IMR-90 (cell line): ENCODE measurements around the gene ACTMAP. TPM values are rescaled to one million over a fixed set of nuclear protein-coding genes. Genes with fewer than 3 reads are reported as not detected.

ENCODE experiments used
- ATAC-seq: fragments of 200-7000 bp; cut with Tn5 transposase; 2 replicates; pipeline ENCODE4 v1.9.1; 2020; ENCODE audit warnings: low read depth, mild to moderate bottlenecking, moderate library complexity
- BruUV-seq: library from RNA; stranded (reverse); fragments of 400-500 nt; replicated peaks from 2 replicates; lab custom pipeline; 2021; lab: Mats Ljungman, UMichigan
- CTCF ChIA-PET: fragments of 300-600 bp; formaldehyde crosslinking; extraction: SDS; loops from one replicate; lab custom pipeline; 2021; ENCODE audit warnings: antibody characterized with exemption; lab: Yijun Ruan, JAX
- POLR2A ChIA-PET: fragments of 300-600 bp; sonication (Branson Sonifier 250); formaldehyde crosslinking; loops from one replicate; lab custom pipeline; 2022; ENCODE audit warnings: antibody characterized with exemption; ENCODE audit not compliant: unreplicated experiment; lab: Charles Lee
- DNase-seq: peaks from one replicate; pipeline ENCODE4 v3.0.0; 2013
- H2AFZ ChIP-seq: replicated peaks from 2 replicates; pipeline ENCODE3; 2013; ENCODE audit warnings: low read length, mild to moderate bottlenecking; ENCODE audit not compliant: poor library complexity
- H2AK5ac ChIP-seq: 2 replicates; pipeline ENCODE4 v1.6.1; 2013; ENCODE audit warnings: low read depth, low read length, inconsistent platforms
- H2AK9ac ChIP-seq: replicated peaks from 2 replicates; pipeline ENCODE3; 2013; ENCODE audit warnings: mild to moderate bottlenecking, low read depth, low read length, moderate library complexity; ENCODE audit not compliant: poor library complexity
- H2BK120ac ChIP-seq: 2 replicates; pipeline ENCODE4 v1.6.1; 2013; ENCODE audit warnings: low read depth, low read length, inconsistent platforms
- H2BK15ac ChIP-seq: 3 replicates; pipeline ENCODE4 v1.6.1; 2013; ENCODE audit warnings: low read depth, low read length, inconsistent platforms
- H2BK20ac ChIP-seq: 2 replicates; pipeline ENCODE4 v1.6.1; 2013; ENCODE audit warnings: low read depth, mild to moderate bottlenecking, inconsistent platforms, low read length, moderate library complexity
- H2BK5ac ChIP-seq: 2 replicates; pipeline ENCODE4 v1.6.1; 2013; ENCODE audit warnings: mild to moderate bottlenecking, low read depth, low read length, inconsistent platforms; ENCODE audit not compliant: poor library complexity, severe bottlenecking
- H3K14ac ChIP-seq: replicated peaks from 2 replicates; pipeline ENCODE4 v1.6.1; 2013; ENCODE audit warnings: low read depth, low read length, inconsistent platforms
- H3K18ac ChIP-seq: 2 replicates; pipeline ENCODE4 v1.6.1; 2013; ENCODE audit warnings: low read depth, low read length, control low read depth
- H3K23ac ChIP-seq: 2 replicates; pipeline ENCODE4 v1.6.1; 2013; ENCODE audit warnings: low read depth, low read length, inconsistent platforms
- H3K27ac ChIP-seq: 2 replicates; pipeline ENCODE4 v1.5.1; 2013; ENCODE audit warnings: mild to moderate bottlenecking, control low read depth, low read length; ENCODE audit not compliant: insufficient read depth
- H3K27me3 ChIP-seq: 2 replicates; pipeline ENCODE4 v1.6.1; 2013; ENCODE audit warnings: low read length; ENCODE audit not compliant: control insufficient read depth, insufficient read depth
- H3K36me3 ChIP-seq: 2 replicates; pipeline ENCODE4 v1.6.1; 2013; ENCODE audit warnings: low read length, mixed read lengths; ENCODE audit not compliant: control insufficient read depth, insufficient read depth
- H3K4ac ChIP-seq: 2 replicates; pipeline ENCODE4 v1.6.1; 2013; ENCODE audit warnings: low read depth, low read length, inconsistent platforms
- H3K4me1 ChIP-seq: 2 replicates; pipeline ENCODE4 v1.6.1; 2013; ENCODE audit warnings: low read length, mixed read lengths; ENCODE audit not compliant: control insufficient read depth, insufficient read depth
- H3K4me2 ChIP-seq: 2 replicates; pipeline ENCODE4 v1.6.1; 2013; ENCODE audit warnings: low read depth, mild to moderate bottlenecking, control low read depth, low read length, moderate library complexity
- H3K4me3 ChIP-seq: 2 replicates; pipeline ENCODE4 v1.5.1; 2013; ENCODE audit warnings: low read depth, mild to moderate bottlenecking, control low read depth, low read length, moderate library complexity; ENCODE audit not compliant: insufficient read depth
- H3K56ac ChIP-seq: 2 replicates; pipeline ENCODE4 v1.6.1; 2013; ENCODE audit warnings: low read length, inconsistent platforms; ENCODE audit not compliant: insufficient read depth; ENCODE audit errors: extremely low read depth
- H3K79me1 ChIP-seq, 2 experiments: 2 replicates each; pipeline ENCODE4 v1.6.1; 2013; ENCODE audit warnings: low read length in 2 of 2, inconsistent platforms in 1 of 2, low read depth in 1 of 2
- H3K9ac ChIP-seq: 2 replicates; pipeline ENCODE4 v1.6.1; 2013; ENCODE audit warnings: low read depth, low read length, control low read depth
- H3K9me1 ChIP-seq: 2 replicates; pipeline ENCODE4 v1.6.1; 2013; ENCODE audit warnings: low read length, inconsistent platforms; ENCODE audit not compliant: insufficient read depth
- H3K9me3 ChIP-seq: 2 replicates; pipeline ENCODE4 v1.6.1; 2013; ENCODE audit warnings: low read length; ENCODE audit not compliant: control insufficient read depth, insufficient read depth
- H4K20me1 ChIP-seq: 2 replicates; pipeline ENCODE4 v1.6.1; 2013; ENCODE audit warnings: low read length, inconsistent platforms; ENCODE audit not compliant: insufficient read depth
- H4K5ac ChIP-seq: 2 replicates; pipeline ENCODE4 v1.6.1; 2013; ENCODE audit warnings: mild to moderate bottlenecking, low read depth, low read length, control low read depth
- H4K8ac ChIP-seq, 2 experiments: 2 replicates each; pipeline ENCODE4 v1.6.1; 2013; ENCODE audit warnings: low read depth in 2 of 2, low read length in 2 of 2, control low read depth in 1 of 2, inconsistent platforms in 1 of 2
- H4K91ac ChIP-seq: 2 replicates; pipeline ENCODE4 v1.6.1; 2013; ENCODE audit warnings: low read depth, low read length, inconsistent platforms; ENCODE audit not compliant: insufficient read depth
- CEBPB ChIP-seq: IDR thresholded peaks from 2 replicates; pipeline ENCODE4 v1.6.1; 2012; ENCODE audit warnings: low read depth, low read length, improper control_type of control experiment
- RCOR1 ChIP-seq: IDR thresholded peaks from 2 replicates; pipeline ENCODE4 v1.6.1; 2012; ENCODE audit warnings: mild to moderate bottlenecking, low read length, improper control_type of control experiment; ENCODE audit not compliant: insufficient replicate concordance
- RFX5 ChIP-seq: IDR thresholded peaks from 2 replicates; pipeline ENCODE4 v1.8.0; 2012; ENCODE audit warnings: low read depth, mild to moderate bottlenecking, low read length, moderate library complexity
- SMC3 ChIP-seq: fragments of 150-350 bp; IDR thresholded peaks from 2 replicates; pipeline ENCODE4 v1.6.1; 2016; ENCODE audit warnings: low read depth, mild to moderate bottlenecking, antibody characterized with exemption, low read length, moderate library complexity
- WGBS, 2 experiments: methylation state at CpG; one replicate each; pipeline versions ENCODE4 v1.1.5 to v1.1.7; 2013; ENCODE audit warnings: missing lambda C conversion rate in 2 of 2; ENCODE audit not compliant: insufficient read length in 1 of 2; ENCODE audit errors: extremely low coverage in 2 of 2; 5-methylcytosine and 5-hydroxymethylcytosine counted together
- dilution Hi-C: fragments of 300-500 bp; cut with HindIII; formaldehyde crosslinking; loops from one replicate; pipeline ENCODE4 v1.14.3; 2018; ENCODE audit warnings: low sequenced_read_pairs; ENCODE audit not compliant: unreplicated experiment
- in situ Hi-C: fragments of 300-500 bp; cut with MboI; formaldehyde crosslinking; loops from 3 replicates; pipeline ENCODE4 v1.14.3; 2019; ENCODE audit warnings: low sequenced_read_pairs, inconsistent platforms, mixed read lengths
- intact Hi-C: fragments of 100-400 bp; cut with micrococcal nuclease; formaldehyde crosslinking; loops from 2 replicates; pipeline ENCODE4 v1.10.0; 2022
- polyA plus RNA-seq, 3 experiments: library from polyadenylated mRNA; depleted of rRNA; stranded (reverse); fragments of >200 nt; gene quantifications; 2 replicates each; pipeline ENCODE4 v1.2.3, GENCODE V29; 2012; ENCODE audit warnings: low replicate concordance in 1 of 3
- total RNA-seq: library from RNA; depleted of rRNA; stranded (reverse); fragments of >200 nt; gene quantifications from 2 replicates; pipeline ENCODE4 v1.2.3, GENCODE V29; 2012

ACTMAP gene
- total and polyA plus RNA-seq, 2 of the 4 experiments (the other 2 are of a cell fraction) = 0.54 to 5.4 TPM

GRCh38 chr19:40724315-40724714, 26.0 kb downstream of the ACTMAP start:
- no peak overlapping the region for H3K14ac ChIP-seq
- POLR2A ChIA-PET = no interaction called here
- H3K27ac ChIP-seq = no peak overlapping the region
- no peak overlapping the region for H2AFZ ChIP-seq
- no peak overlapping the region for H3K4me2 ChIP-seq
- H2BK20ac ChIP-seq = no peak overlapping the region
- DNase-seq (no peak), ATAC-seq (no peak)
- H3K4me3 ChIP-seq = no peak overlapping the region
- H4K20me1 ChIP-seq = peaks cover 12% of the 10 kb centered on the region; the same call in 1 of the 2 replicates
- TF ChIP-seq RFX5 (no peak), CEBPB (no peak), SMC3 (no peak), RCOR1 (no peak)
- peaks cover 26 to 74% of the 10 kb centered on the region in 2 experiments for H3K79me1 ChIP-seq
- H3K4ac ChIP-seq = no peak overlapping the region
- dilution Hi-C loops = no loop called here
- CTCF ChIA-PET = no interaction called here
- H4K91ac ChIP-seq = no peak overlapping the region
- no peaks in the 10 kb centered on the region; the same call in 1 of the 2 replicates for H3K9me3 ChIP-seq
- no TSS peak for BruUV-seq
- H3K23ac ChIP-seq = no peak overlapping the region
- no peak overlapping the region for H3K18ac ChIP-seq
- H4K5ac ChIP-seq = no peak overlapping the region
- 96% methylated on average over 2 of the region's 4 CpGs; no CpG with 5 or more reads in 1 of the 2 experiments for WGBS, 2 experiments
- H3K27me3 ChIP-seq = no peaks in the 10 kb centered on the region
- no peak overlapping the region for H3K56ac ChIP-seq
- intact Hi-C loops = no loop called here
- peaks cover 45% of the 10 kb centered on the region for H3K36me3 ChIP-seq
- no peak overlapping the region for H2AK9ac ChIP-seq
- peaks cover 9% of the 10 kb centered on the region for H3K4me1 ChIP-seq
- in situ Hi-C loops = no loop called here
- H3K9me1 ChIP-seq = peaks cover 20% of the 10 kb centered on the region; the same call in 1 of the 2 replicates
- no peak overlapping the region for H3K9ac ChIP-seq
- no peak overlapping the region for H2BK120ac ChIP-seq
- H2BK5ac ChIP-seq = no peak overlapping the region
- H2AK5ac ChIP-seq = no peak overlapping the region
- H2BK15ac ChIP-seq = no peak overlapping the region
- no peak overlapping the region for H4K8ac ChIP-seq
